WTC11 (cell line): Measurements from ENCODE around the gene SHC3. TPM values are rescaled to one million over a fixed set of nuclear protein-coding genes. Genes with fewer than 3 reads are reported as not detected.

ENCODE experiments used
- ATAC-seq: fragments of 200-7000 bp; cut with Tn5 transposase; 2 replicates; pipeline ENCODE4 v1.10.0; 2021; ENCODE audit warnings: mild to moderate bottlenecking, moderate library complexity
- CTCF ChIA-PET: fragments of 300-600 bp; sonication (Branson Sonifier 250); formaldehyde crosslinking; loops from one replicate; lab custom pipeline; 2021; ENCODE audit warnings: antibody characterized with exemption; lab: Charles Lee
- POLR2A ChIA-PET: fragments of 350-600 bp; sonication (Branson Sonifier 250); formaldehyde crosslinking; loops from one replicate; lab custom pipeline; 2021; ENCODE audit warnings: antibody characterized with exemption; lab: Charles Lee
- DNase-seq: peaks from one replicate; pipeline ENCODE4 v3.0.0; 2021; ENCODE audit warnings: low spot score
- H3K27ac Mint-ChIP-seq: 2 replicates; pipeline ENCODE4 v1.8.0; 2021; ENCODE audit warnings: mixed read lengths
- H3K27me3 Mint-ChIP-seq: 2 replicates; pipeline ENCODE4 v1.8.0; 2021; ENCODE audit warnings: low read depth, mild to moderate bottlenecking, moderate library complexity, mixed read lengths
- H3K36me3 Mint-ChIP-seq: 2 replicates; pipeline ENCODE4 v1.8.0; 2021; ENCODE audit warnings: mixed read lengths
- H3K4me1 Mint-ChIP-seq: 2 replicates; pipeline ENCODE4 v1.8.0; 2022; ENCODE audit warnings: mixed read lengths
- H3K4me3 Mint-ChIP-seq: 2 replicates; pipeline ENCODE4 v1.8.0; 2021; ENCODE audit warnings: mild to moderate bottlenecking, moderate library complexity, mixed read lengths
- H3K9me3 Mint-ChIP-seq: 2 replicates; pipeline ENCODE4 v1.8.0; 2021; ENCODE audit warnings: mixed read lengths
- CREB1 ChIP-seq: sonication (generic); formaldehyde crosslinking; IDR thresholded peaks from 2 replicates; pipeline ENCODE4 v1.8.0; 2023; ENCODE audit warnings: mild to moderate bottlenecking, missing genetic modification reagents
- E2F1 ChIP-seq: sonication (generic); formaldehyde crosslinking; IDR thresholded peaks from 2 replicates; pipeline ENCODE4 v1.8.0; 2022; ENCODE audit warnings: mild to moderate bottlenecking, missing genetic modification reagents
- E2F5 ChIP-seq: sonication (generic); formaldehyde crosslinking; IDR thresholded peaks from 2 replicates; pipeline ENCODE4 v1.8.1; 2022; ENCODE audit warnings: mild to moderate bottlenecking, moderate library complexity, missing genetic modification reagents
- ETV6 ChIP-seq: sonication (generic); formaldehyde crosslinking; IDR thresholded peaks from 2 replicates; pipeline ENCODE4 v1.8.1; 2022; ENCODE audit warnings: mild to moderate bottlenecking, missing genetic modification reagents
- FOXP4 ChIP-seq: sonication (generic); formaldehyde crosslinking; IDR thresholded peaks from 2 replicates; pipeline ENCODE4 v1.8.0; 2022; ENCODE audit warnings: mild to moderate bottlenecking, missing genetic modification reagents
- GRHL2 ChIP-seq: fragments of 250-450 bp; sonication (Bioruptor Pico); IDR thresholded peaks from 2 replicates; pipeline ENCODE4 v1.8.0; 2022; ENCODE audit warnings: mild to moderate bottlenecking, moderate library complexity; ENCODE audit not compliant: insufficient replicate concordance, severe bottlenecking
- HMGA2 ChIP-seq: fragments of 250-450 bp; sonication (Bioruptor Pico); IDR thresholded peaks from 2 replicates; pipeline ENCODE4 v1.4.0; 2021; ENCODE audit warnings: mild to moderate bottlenecking, moderate library complexity
- JUN ChIP-seq: sonication (generic); formaldehyde crosslinking; IDR thresholded peaks from 2 replicates; pipeline ENCODE4 v1.8.0; 2023; ENCODE audit warnings: mild to moderate bottlenecking, missing genetic modification reagents
- MLX ChIP-seq: sonication (generic); formaldehyde crosslinking; IDR thresholded peaks from 2 replicates; pipeline ENCODE4 v1.8.1; 2023; ENCODE audit warnings: mild to moderate bottlenecking, missing genetic modification reagents, moderate library complexity
- MYBL2 ChIP-seq: sonication (generic); formaldehyde crosslinking; IDR thresholded peaks from 2 replicates; pipeline ENCODE4 v1.8.1; 2023; ENCODE audit warnings: mild to moderate bottlenecking, moderate library complexity, missing genetic modification reagents
- NFE2L1 ChIP-seq: sonication (generic); formaldehyde crosslinking; IDR thresholded peaks from 2 replicates; pipeline ENCODE4 v1.8.1; 2023; ENCODE audit warnings: missing genetic modification reagents
- NR3C1 ChIP-seq: sonication (generic); formaldehyde crosslinking; conservative IDR thresholded peaks from 2 replicates; pipeline ENCODE4 v1.8.1; 2023; ENCODE audit warnings: low read depth, mild to moderate bottlenecking, missing genetic modification reagents
- RELA ChIP-seq: sonication (generic); formaldehyde crosslinking; IDR thresholded peaks from 2 replicates; pipeline ENCODE4 v1.8.1; 2022; ENCODE audit warnings: missing genetic modification reagents, mild to moderate bottlenecking, borderline replicate concordance
- TCF7 ChIP-seq: sonication (generic); formaldehyde crosslinking; IDR thresholded peaks from 2 replicates; pipeline ENCODE4 v1.8.0; 2022; ENCODE audit warnings: mild to moderate bottlenecking, low read depth, missing genetic modification reagents, moderate library complexity
- USF2 ChIP-seq: sonication (generic); formaldehyde crosslinking; IDR thresholded peaks from 2 replicates; pipeline ENCODE4 v1.8.1; 2023; ENCODE audit warnings: mild to moderate bottlenecking, missing genetic modification reagents, moderate library complexity
- ZNF263 ChIP-seq: sonication (generic); formaldehyde crosslinking; IDR thresholded peaks from 2 replicates; pipeline ENCODE4 v1.8.1; 2022; ENCODE audit warnings: low read depth, mild to moderate bottlenecking, moderate library complexity, missing genetic modification reagents
- ZNF532 ChIP-seq: fragments of 250-450 bp; sonication (Bioruptor Pico); IDR thresholded peaks from 2 replicates; pipeline ENCODE4 v1.9.0; 2021; ENCODE audit warnings: mild to moderate bottlenecking, borderline replicate concordance
- total RNA-seq: library from RNA; stranded (reverse); gene quantifications from 3 replicates; pipeline ENCODE4 v1.2.3, GENCODE V29; 2021

The SHC3 gene
- total RNA-seq, 1 experiment from 2014 or later = 4.9 TPM

- TF ChIP-seq FOXP4 (no peak), GRHL2 (CRISPR knock-in tag) (no peak), HMGA2 (no peak), MLX (no peak), TCF7 (CRISPR knock-in tag) (no peak), E2F5 (no peak), USF2 (no peak), JUN (CRISPR knock-in tag) (no peak), NFE2L1 (CRISPR knock-in tag) (no peak)
These were observed 41.0 kb upstream of the SHC3 start (continued) for GRCh38 chr9:89219637-89220036.

- ChIA-PET CTCF (interaction anchor here (1.1 kb wide), 1 partner anchor 17 kb away, joined by 3 read pairs; no protein-coding TSS in a partner anchor), POLR2A (no interaction called here)
- Mint-ChIP-seq H3K27me3 (no peaks in the 10 kb centered on the region), H3K4me1 (peaks cover 14% of the 10 kb centered on the region), H3K9me3 (peaks cover 21% of the 10 kb centered on the region), H3K4me3 (no peak overlapping the region), H3K27ac (no peak overlapping the region), H3K36me3 (peaks cover 2% of the 10 kb centered on the region; the same call in 1 of the 2 replicates)
- no peak for DNase-seq
- TF ChIP-seq ZNF532 (no peak), RELA (CRISPR knock-in tag) (no peak), ETV6 (no peak), MYBL2 (CRISPR knock-in tag) (no peak), JUN (CRISPR knock-in tag) (no peak), TCF7 (CRISPR knock-in tag) (no peak)
- ATAC-seq = peak; percentile 38; the same call in 1 of the 2 replicates
These were observed 39.7 kb upstream of the SHC3 start for GRCh38 chr9:89218040-89218928.

- peaks cover 14% of the 10 kb centered on the region for H3K4me1 Mint-ChIP-seq
- H3K36me3 Mint-ChIP-seq = peaks cover 22% of the 10 kb centered on the region
- TF ChIP-seq ZNF263 (CRISPR knock-in tag) (no peak), NR3C1 (no peak), E2F1 (CRISPR knock-in tag) (no peak), CREB1 (CRISPR knock-in tag) (no peak)
- TF ChIP-seq, all 79 proteins: peak for 0
- H3K27ac Mint-ChIP-seq = no peak overlapping the region
- H3K4me3 Mint-ChIP-seq = no peak overlapping the region
- no peaks in the 10 kb centered on the region; the same call in 1 of the 2 replicates for H3K27me3 Mint-ChIP-seq
- ATAC-seq (peak; percentile 32; the same call in 1 of the 2 replicates), DNase-seq (no peak)
- peaks cover 35% of the 10 kb centered on the region for H3K9me3 Mint-ChIP-seq
- ChIA-PET CTCF (no interaction called here), POLR2A (no interaction called here)
These were observed 36.7 kb upstream of the SHC3 start for GRCh38 chr9:89215342-89215741.
